K562 (cell line): ENCODE data around the gene BCAM. TPM values are rescaled to one million over a fixed set of nuclear protein-coding genes. Genes with fewer than 3 reads are reported as not detected.

ENCODE experiments used
- ATAC-seq: fragments of 200-7000 bp; cut with Tn5 transposase; 3 replicates; pipeline ENCODE4 v1.9.1; 2020; ENCODE audit warnings: moderate library complexity
- BruUV-seq: library from RNA; stranded (reverse); fragments of 400-500 nt; replicated peaks from 2 replicates; lab custom pipeline; 2021; lab: Mats Ljungman, UMichigan
- CTCF ChIA-PET: fragments of 300-600 bp; formaldehyde crosslinking; extraction: SDS; loops from one replicate; lab custom pipeline; 2021; ENCODE audit warnings: low intra/inter-chr PET ratio; lab: Yijun Ruan, JAX
- POLR2A ChIA-PET: fragments of 300-600, 350-650 bp; sonication (Branson Sonifier 250); formaldehyde crosslinking; extraction: SDS; loops from one replicate; lab custom pipeline; 2021; ENCODE audit warnings: antibody characterized with exemption, inconsistent platforms; lab: Yijun Ruan, JAX
- DNase-seq, 4 experiments: peaks; one replicate each; pipeline versions ENCODE4 v3.0.0 to v3.0.0-alpha.2; 2011 to 2018; ENCODE audit warnings: low spot score in 3 of 4, mixed read lengths in 3 of 4; ENCODE audit errors: extremely low read depth in 1 of 4
- FAIRE-seq: peaks from 2 replicates; lab custom pipeline; 2011; peaks lifted over from hg19 to GRCh38; lab: Jason Lieb, UNC
- H2AFZ ChIP-seq: 2 replicates; pipeline ENCODE4 v1.6.0; 2011; ENCODE audit warnings: low read depth, low read length, control low read depth, inconsistent platforms
- H3K27ac ChIP-seq: fragments of 200-600 bp; 3 replicates; pipeline ENCODE4 v1.8.0; 2011; ENCODE audit warnings: low read depth, mild to moderate bottlenecking, control low read depth, inconsistent platforms, low read length, moderate library complexity, mixed read lengths; ENCODE audit errors: extremely low read depth
- H3K27me3 ChIP-seq, 2 experiments: fragments of 300-600 bp in 1 of 2; 2 replicates in 1 of 2; 3 replicates in 1 of 2; pipeline versions ENCODE4 v1.6.0 to v1.8.0; 2011; ENCODE audit warnings: inconsistent platforms in 2 of 2, low read length in 2 of 2, mild to moderate bottlenecking in 1 of 2, mixed read lengths in 1 of 2, moderate library complexity in 1 of 2; ENCODE audit not compliant: control insufficient read depth in 2 of 2, insufficient read depth in 2 of 2
- H3K36me3 ChIP-seq: fragments of 300-600 bp; 3 replicates; pipeline ENCODE4 v1.8.0; 2011; ENCODE audit warnings: mild to moderate bottlenecking, low read length, inconsistent platforms; ENCODE audit not compliant: control insufficient read depth, insufficient read depth
- H3K4me1 ChIP-seq, 2 experiments: fragments of 200-600 bp in 1 of 2; replicated peaks in 1 of 2; 2 replicates in 1 of 2; 3 replicates in 1 of 2; pipeline versions ENCODE4 v1.5.1 to v1.8.0; 2011; ENCODE audit warnings: inconsistent platforms in 2 of 2, low read length in 2 of 2, mild to moderate bottlenecking in 1 of 2, mixed read lengths in 1 of 2, moderate library complexity in 1 of 2; ENCODE audit not compliant: control insufficient read depth in 2 of 2, insufficient read depth in 2 of 2
- H3K4me2 ChIP-seq: 2 replicates; pipeline ENCODE4 v1.6.1; 2011; ENCODE audit warnings: low read length, control low read depth, inconsistent platforms, mixed read lengths; ENCODE audit not compliant: insufficient read depth
- H3K4me3 ChIP-seq: fragments of 200-600 bp; sonication (generic), shearing (Covaris generic); 2 replicates; pipeline ENCODE4 v1.5.1; 2016; ENCODE audit warnings: control low read depth, inconsistent platforms
- H3K79me2 ChIP-seq: fragments of 200-600 bp; 3 replicates; pipeline ENCODE4 v1.8.0; 2011; ENCODE audit warnings: low read length, inconsistent platforms; ENCODE audit not compliant: control insufficient read depth, insufficient read depth
- H3K9ac ChIP-seq, 2 experiments: 2 replicates each; pipeline versions ENCODE4 v1.6.0 to v1.6.1; 2011; ENCODE audit warnings: low read depth in 2 of 2, low read length in 2 of 2, control low read depth in 1 of 2, inconsistent platforms in 1 of 2, mild to moderate bottlenecking in 1 of 2, mixed read lengths in 1 of 2; ENCODE audit not compliant: insufficient read depth in 1 of 2
- H3K9me1 ChIP-seq: one replicate; pipeline ENCODE4 v1.6.0; 2011; ENCODE audit warnings: inconsistent platforms, mild to moderate bottlenecking, low read length, moderate library complexity; ENCODE audit not compliant: control insufficient read depth, insufficient read depth
- H3K9me3 ChIP-seq: replicated peaks from 2 replicates; pipeline ENCODE4 v1.5.1; 2011; ENCODE audit warnings: low read depth, low read length, inconsistent platforms; ENCODE audit not compliant: control insufficient read depth, insufficient read depth
- H4K20me1 ChIP-seq: replicated peaks from 2 replicates; pipeline ENCODE4 v1.6.1; 2011; ENCODE audit warnings: low read length, inconsistent platforms, mixed read lengths; ENCODE audit not compliant: control insufficient read depth, insufficient read depth
- CBX5 ChIP-seq: IDR thresholded peaks from 2 replicates; pipeline ENCODE4 v1.6.1; 2014; ENCODE audit warnings: low read depth, borderline replicate concordance
- DNMT1 ChIP-seq: fragments of 450-650 bp; IDR thresholded peaks from 2 replicates; pipeline ENCODE4 v1.6.1; 2016; ENCODE audit warnings: antibody characterized with exemption, mild to moderate bottlenecking
- HDAC1 ChIP-seq, 2 experiments: fragments of 450-650 bp; IDR thresholded peaks; 2 replicates each; pipeline ENCODE4 v1.6.1; 2016 to 2017; ENCODE audit warnings: inconsistent platforms in 1 of 2, mild to moderate bottlenecking in 1 of 2, moderate library complexity in 1 of 2
- NBN ChIP-seq: fragments of 450-650 bp; IDR thresholded peaks from 2 replicates; pipeline ENCODE4 v1.6.1; 2016; ENCODE audit warnings: low read depth, mild to moderate bottlenecking
- NFRKB ChIP-seq: fragments of 450-650 bp; IDR thresholded peaks from 2 replicates; pipeline ENCODE4 v1.6.1; 2016; ENCODE audit warnings: low read depth
- SMARCA5 ChIP-seq: fragments of 450-650 bp; IDR thresholded peaks from 2 replicates; pipeline ENCODE4 v1.6.1; 2016
- SRSF3 ChIP-seq: fragments of 200-400 bp; formaldehyde crosslinking; IDR thresholded peaks from 2 replicates; pipeline ENCODE4 v1.6.1; 2016; ENCODE audit warnings: mild to moderate bottlenecking, low read length, moderate library complexity; ENCODE audit not compliant: insufficient read depth
- TEAD4 ChIP-seq, 2 experiments: sonication (generic) in 1 of 2; formaldehyde crosslinking in 1 of 2; IDR thresholded peaks; 2 replicates each; pipeline versions ENCODE4 v1.6.1 to v1.8.0; 2012 to 2022; ENCODE audit warnings: borderline replicate concordance in 1 of 2, inconsistent platforms in 1 of 2, low read length in 1 of 2, mild to moderate bottlenecking in 1 of 2, missing genetic modification reagents in 1 of 2
- TSHZ1 ChIP-seq: fragments of 250-450 bp; sonication (Bioruptor Pico); IDR thresholded peaks from 2 replicates; pipeline ENCODE4 v1.4.0; 2020; ENCODE audit warnings: mild to moderate bottlenecking, moderate library complexity
- XRCC4 ChIP-seq: IDR thresholded peaks from one replicate; pipeline ENCODE4 v1.6.1; 2011; ENCODE audit not compliant: insufficient read depth, insufficient read length; ENCODE audit errors: extremely low read depth
- ZNF175 ChIP-seq: fragments of 200-800 bp; sonication (Bioruptor generic); IDR thresholded peaks from 2 replicates; pipeline ENCODE4 v1.6.1; 2016; ENCODE audit warnings: low read depth, mild to moderate bottlenecking, missing genetic modification characterization, missing compliant biosample characterization
- ZNF511 ChIP-seq: sonication (generic); formaldehyde crosslinking; IDR thresholded peaks from 2 replicates; pipeline ENCODE4 v1.8.0; 2022; ENCODE audit warnings: mild to moderate bottlenecking, missing genetic modification reagents
- WGBS: fragments of 100-300 bp; shearing (Covaris generic); methylation state at CpG from one replicate; pipeline ENCODE4 v1.1.6; 2016; ENCODE audit warnings: low coverage, mixed read lengths; ENCODE audit not compliant: insufficient coverage; ENCODE audit errors: missing lambda C conversion rate; 5-methylcytosine and 5-hydroxymethylcytosine counted together
- in situ Hi-C: fragments of 300-500 bp; cut with MboI; formaldehyde crosslinking; loops from 4 replicates; pipeline ENCODE4 v1.15.0; 2018; ENCODE audit warnings: inconsistent platforms, mixed read lengths
- intact Hi-C: fragments of 100-400 bp; cut with micrococcal nuclease; formaldehyde crosslinking; loops from 2 replicates; pipeline ENCODE4 v1.14.2; 2022
- polyA plus RNA-seq, 8 experiments: library from polyadenylated mRNA; depleted of rRNA in 4 of 8; stranded (reverse) in 5 of 8; unstranded in 3 of 8; fragments of >200 nt; fragmentation: Nextera tagmentation in 2 of 8; fragmentation: Illumina TruSeq in 1 of 8; extraction: Ambion mirVana in 2 of 8; extraction: Trizol in 1 of 8; gene quantifications; 2 replicates each; pipeline versions ENCODE4 v1.2.1 to v1.2.3, GENCODE V29; 2011 to 2014; ENCODE audit warnings: inconsistent platforms in 1 of 8, missing spikeins in 1 of 8
- total RNA-seq, 7 experiments: library from RNA; depleted of rRNA in 6 of 7; stranded (reverse); fragments of >200 nt in 6 of 7; fragmentation: Illumina TruSeq in 2 of 7; extraction: Trizol in 2 of 7; gene quantifications; 2 replicates each; pipeline versions ENCODE4 v1.2.1 to v1.2.3, GENCODE V29; 2011 to 2021; ENCODE audit warnings: low replicate concordance in 1 of 7
- TF ChIP-seq, protein P1 (sequence below): fragments of 450-650 bp; IDR thresholded peaks from 2 replicates; pipeline ENCODE4 v1.6.1; 2016; ENCODE audit warnings: borderline replicate concordance
- TF ChIP-seq, protein P2 (sequence below), 2 experiments: fragments of 250-450 bp in 1 of 2; fragments of 450-650 bp in 1 of 2; sonication (Bioruptor Pico) in 1 of 2; IDR thresholded peaks; 2 replicates each; pipeline versions ENCODE4 v1.6.1 to v1.8.0; 2016 to 2021; ENCODE audit warnings: mild to moderate bottlenecking in 2 of 2, moderate library complexity in 2 of 2, missing compliant biosample characterization in 1 of 2, missing genetic modification characterization in 1 of 2

The BCAM gene
- total and polyA plus RNA-seq, 9 of the 15 experiments (the other 6 are each of a cell fraction or from before 2014, with no cell fraction given): 0.07 to 1.3 (median 0.33) TPM; not detected in 2

DNA sequence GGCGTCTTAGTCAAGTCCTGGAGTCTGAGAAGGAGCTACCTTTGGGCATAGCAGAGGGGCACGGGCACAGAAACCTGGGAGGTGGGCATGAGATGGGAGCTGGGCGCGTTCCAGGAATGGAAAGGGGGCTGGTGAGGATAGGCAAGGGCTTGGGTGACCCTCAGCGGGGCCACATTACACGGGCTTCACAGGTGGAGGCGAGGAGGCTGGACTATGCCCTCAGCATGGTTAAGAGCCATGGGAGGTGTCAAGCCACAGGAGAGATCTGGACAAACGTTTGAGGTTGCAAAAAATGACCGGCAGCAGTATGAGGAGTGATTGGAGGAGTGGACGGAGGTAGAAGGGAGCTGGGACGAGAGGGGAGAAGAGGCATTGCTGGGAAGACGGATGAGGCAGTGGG is 58.7 kb downstream of the BCAM start:
- no TSS peak for BruUV-seq
- peaks cover 42% of the 10 kb centered on the region for H3K36me3 ChIP-seq
- TF ChIP-seq NFRKB (no peak), TEAD4 (IDR thresholded peaks at IDR 0.05; ENCODE audit: low read length) (no peak), TEAD4 (CRISPR knock-in tag; IDR thresholded peaks at IDR 0.05; ENCODE audit: borderline replicate concordance) (no peak), XRCC4 (no peak), NBN (no peak), TSHZ1 (CRISPR knock-in tag) (no peak), ZNF175 (CRISPR knock-in tag) (no peak), SRSF3 (no peak), DNMT1 (no peak), CBX5 (no peak), SMARCA5 (no peak), ZNF511 (CRISPR knock-in tag) (no peak), HDAC1 (IDR thresholded peaks at IDR 0.05) (no peak)
- TF ChIP-seq, protein P1, sequence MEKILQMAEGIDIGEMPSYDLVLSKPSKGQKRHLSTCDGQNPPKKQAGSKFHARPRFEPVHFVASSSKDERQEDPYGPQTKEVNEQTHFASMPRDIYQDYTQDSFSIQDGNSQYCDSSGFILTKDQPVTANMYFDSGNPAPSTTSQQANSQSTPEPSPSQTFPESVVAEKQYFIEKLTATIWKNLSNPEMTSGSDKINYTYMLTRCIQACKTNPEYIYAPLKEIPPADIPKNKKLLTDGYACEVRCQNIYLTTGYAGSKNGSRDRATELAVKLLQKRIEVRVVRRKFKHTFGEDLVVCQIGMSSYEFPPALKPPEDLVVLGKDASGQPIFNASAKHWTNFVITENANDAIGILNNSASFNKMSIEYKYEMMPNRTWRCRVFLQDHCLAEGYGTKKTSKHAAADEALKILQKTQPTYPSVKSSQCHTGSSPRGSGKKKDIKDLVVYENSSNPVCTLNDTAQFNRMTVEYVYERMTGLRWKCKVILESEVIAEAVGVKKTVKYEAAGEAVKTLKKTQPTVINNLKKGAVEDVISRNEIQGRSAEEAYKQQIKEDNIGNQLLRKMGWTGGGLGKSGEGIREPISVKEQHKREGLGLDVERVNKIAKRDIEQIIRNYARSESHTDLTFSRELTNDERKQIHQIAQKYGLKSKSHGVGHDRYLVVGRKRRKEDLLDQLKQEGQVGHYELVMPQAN: no peak
- TF ChIP-seq, protein P2, sequence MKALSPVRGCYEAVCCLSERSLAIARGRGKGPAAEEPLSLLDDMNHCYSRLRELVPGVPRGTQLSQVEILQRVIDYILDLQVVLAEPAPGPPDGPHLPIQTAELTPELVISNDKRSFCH (CRISPR knock-in tag; IDR thresholded peaks at IDR 0.05): no peak
- TF ChIP-seq, protein P2 (tag; IDR thresholded peaks at IDR 0.05): no peak
- intact Hi-C loops: no loop called here
- peak in 1 of 4 experiments; percentile 5 for DNase-seq
- WGBS: 82% methylated on average over 12 of the region's 12 CpGs
- no peaks in the 10 kb centered on the region for H3K9me1 ChIP-seq
- no peaks in the 10 kb centered on the region for H3K79me2 ChIP-seq
- no peak overlapping the region for H3K4me2 ChIP-seq
- no peaks in the 10 kb centered on the region for H3K9me3 ChIP-seq
- H3K4me3 ChIP-seq: no peak overlapping the region
- no peak overlapping the region for H2AFZ ChIP-seq
- H3K27ac ChIP-seq: no peak overlapping the region
- in situ Hi-C loops: no loop called here
- H3K27me3 ChIP-seq: no peaks in the 10 kb centered on the region
- H3K4me1 ChIP-seq: peaks cover 0 to 7% of the 10 kb centered on the region in 2 experiments; a peak in 2 of 5 replicates
- H3K9ac ChIP-seq: peak overlapping the region in 1 of 2 experiments; percentile 19; a peak in 1 of 4 replicates
- no peak for FAIRE-seq
- ChIA-PET POLR2A (interaction anchor here (0.7 kb wide), 1 partner anchor 37 kb away, joined by 3 read pairs; no protein-coding TSS in a partner anchor), CTCF (no interaction called here)
- no peaks in the 10 kb centered on the region for H4K20me1 ChIP-seq
- no peak for ATAC-seq
